Epidermal melanocyte (primary cell): ENCODE results near the gene R3HDM1.
"Not testable (repeated sequence)": the region's sequence is repeated elsewhere in the genome, so short reads cannot be mapped to it uniquely, and the experiment has no call there.

Experiments used
- DNase-seq: peaks from one replicate; pipeline ENCODE4 v3.0.0; 2011; ENCODE audit warnings: low spot score; ENCODE audit not compliant: insufficient read length

R3HDM1 gene

DNA sequence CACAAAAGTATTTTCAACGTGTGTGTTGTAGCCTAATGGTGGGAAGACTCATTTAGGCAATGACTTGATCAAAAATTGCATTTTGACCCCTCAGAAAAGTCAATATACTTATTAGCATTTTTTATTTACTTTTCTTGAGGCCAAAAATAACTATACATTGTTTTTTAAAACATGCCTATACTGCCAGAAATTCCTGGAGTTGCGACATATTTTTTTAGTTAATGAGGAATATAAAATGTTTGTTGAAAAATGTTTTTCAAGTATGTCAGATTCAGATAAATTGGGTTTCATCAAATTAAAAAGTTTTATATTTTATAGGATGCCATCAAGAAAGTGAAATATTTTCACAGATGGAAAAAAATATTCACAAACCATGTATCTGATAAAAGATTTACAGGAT, 39.6 kb downstream of the R3HDM1 start:
- DNase-seq: no peak

DNA sequence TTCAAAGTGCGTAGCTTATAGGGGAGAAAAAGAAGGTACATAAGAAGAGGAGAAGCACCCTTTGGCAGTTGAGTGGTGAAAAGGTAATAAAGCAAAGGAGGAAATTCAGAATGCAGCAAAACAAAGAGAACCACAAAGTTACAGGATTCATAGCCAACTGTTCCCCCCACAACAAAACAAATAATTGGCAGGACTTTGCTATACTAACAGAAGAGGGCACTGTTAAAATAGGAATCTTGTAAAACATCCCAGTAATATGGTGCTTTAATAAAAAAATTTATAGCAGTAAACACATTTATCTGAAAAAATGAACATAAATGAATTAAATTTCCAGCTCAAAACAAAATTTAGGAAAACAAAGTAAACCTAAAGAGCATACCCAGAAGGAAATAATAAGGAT, 42.3 kb downstream of the R3HDM1 start:
- DNase-seq: no peak

DNA sequence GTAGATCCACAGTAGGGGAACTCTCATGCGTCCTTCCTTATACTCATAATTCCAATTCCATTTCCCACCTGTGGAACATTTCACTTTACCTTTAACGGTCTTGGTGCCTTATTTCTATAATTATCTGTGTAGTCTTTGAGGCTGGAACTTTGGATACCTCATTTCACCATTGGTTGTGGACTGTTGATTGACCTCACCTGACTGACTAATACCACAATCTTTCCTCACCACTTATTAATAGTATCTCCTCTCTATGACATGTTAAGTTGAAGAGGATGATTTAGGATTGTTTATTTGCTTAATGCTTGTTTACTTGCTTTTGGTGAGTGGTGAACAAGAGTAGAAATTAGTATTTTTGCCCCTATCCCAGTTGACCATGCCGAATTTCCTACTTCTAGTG, 50.0 kb downstream of the R3HDM1 start:
- no peak for DNase-seq

GRCh38 chr2:135582383-135582782, 51.1 kb downstream of the R3HDM1 start:
- DNase-seq: no peak

GRCh38 chr2:135585586-135585985, 54.3 kb downstream of the R3HDM1 start:
- no peak for DNase-seq

DNA sequence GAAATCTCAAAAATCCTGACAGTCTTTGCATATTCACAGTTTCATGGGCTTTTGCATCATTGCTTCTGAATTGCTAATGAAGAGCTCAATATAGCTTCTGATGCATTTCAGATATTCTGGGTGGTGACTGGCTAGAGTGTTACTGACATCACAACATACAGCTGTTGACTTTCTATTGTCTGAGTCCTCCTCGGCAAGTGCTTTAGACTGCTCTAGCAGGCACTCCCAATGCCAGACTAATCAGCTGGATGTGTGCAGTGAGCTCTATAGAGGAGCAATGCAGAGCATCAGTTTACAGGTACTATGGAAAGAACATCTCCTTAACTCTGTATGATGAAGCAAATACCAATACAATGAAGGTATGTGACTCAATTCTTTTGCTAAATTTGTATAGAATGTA, 54.9 kb downstream of the R3HDM1 start:
- no peak for DNase-seq

DNA sequence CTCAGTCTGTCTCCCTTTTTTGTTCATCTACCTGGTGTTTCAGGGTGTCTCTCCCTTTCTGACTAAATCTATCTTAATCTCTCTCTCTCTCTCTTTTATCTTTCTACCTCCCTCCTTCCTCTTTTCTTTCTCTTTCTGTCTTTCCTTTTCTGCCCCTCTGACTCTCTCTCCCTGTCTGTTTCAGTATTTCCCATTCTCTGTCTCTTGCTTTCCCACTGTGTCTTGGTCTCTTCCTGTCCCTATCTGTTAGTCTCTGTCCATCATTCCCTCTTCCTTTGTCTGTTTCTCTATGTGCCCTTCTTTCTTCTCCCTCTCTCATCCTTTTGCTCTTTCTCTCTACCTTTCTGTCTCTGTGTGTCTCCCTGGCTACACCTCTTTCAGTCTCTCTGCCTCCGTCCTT, 56.7 kb downstream of the R3HDM1 start:
- no peak for DNase-seq

DNA sequence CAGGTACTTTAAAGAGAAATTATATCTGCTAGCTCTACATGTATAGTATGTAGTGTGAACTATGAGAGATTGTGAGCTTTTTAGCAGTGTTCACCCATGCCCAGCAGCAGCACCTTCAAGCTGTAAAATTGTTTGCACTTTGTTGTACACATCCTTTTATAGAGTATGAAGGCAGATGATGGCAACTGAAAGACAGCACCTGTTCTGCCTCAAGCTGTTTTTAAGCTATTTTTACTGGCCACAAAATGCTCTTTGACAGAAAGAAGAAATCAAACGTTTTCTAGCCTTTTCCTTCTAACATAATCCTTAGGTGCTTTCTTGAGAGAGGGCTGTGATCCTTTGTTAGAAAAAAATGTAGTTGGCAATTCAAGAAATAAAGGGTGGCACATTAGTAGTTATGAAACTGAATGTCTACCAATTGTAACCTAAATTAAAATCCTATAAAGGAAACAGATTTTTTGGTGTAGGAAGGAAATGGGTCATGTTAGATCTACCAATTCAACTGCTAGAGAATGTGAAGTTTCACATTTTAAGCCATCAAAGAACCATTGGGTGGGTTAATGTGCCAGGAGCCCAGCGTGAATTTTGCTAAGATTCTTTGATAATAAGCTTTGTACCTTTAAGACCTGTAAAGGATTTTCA, 59.5 kb downstream of the R3HDM1 start:
- DNase-seq: no peak

GRCh38 chr2:135600915-135601314, 69.6 kb downstream of the R3HDM1 start:
- DNase-seq: no peak

DNA sequence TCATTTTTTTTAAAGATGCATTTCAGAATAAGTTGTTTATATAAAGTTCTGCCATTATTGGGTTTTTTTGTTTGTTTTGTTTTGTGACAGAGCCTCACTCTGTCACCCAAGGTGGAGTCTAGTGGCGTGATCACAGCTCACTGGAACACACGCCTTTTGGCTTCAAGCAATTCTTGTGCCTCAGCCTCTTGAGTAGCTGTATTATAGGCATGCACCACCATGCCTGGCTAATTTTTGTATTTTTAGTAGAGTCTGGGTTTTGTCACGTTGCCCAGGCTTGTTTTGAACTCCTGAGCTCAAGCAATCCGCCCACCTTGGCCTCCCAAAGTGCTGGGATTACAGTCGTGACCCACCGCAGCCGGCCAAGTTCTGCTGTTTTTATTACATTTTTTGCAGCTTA, 72.3 kb downstream of the R3HDM1 start:
- DNase-seq: no peak

GRCh38 chr2:135607561-135607960, 76.3 kb downstream of the R3HDM1 start:
- no peak for DNase-seq

DNA sequence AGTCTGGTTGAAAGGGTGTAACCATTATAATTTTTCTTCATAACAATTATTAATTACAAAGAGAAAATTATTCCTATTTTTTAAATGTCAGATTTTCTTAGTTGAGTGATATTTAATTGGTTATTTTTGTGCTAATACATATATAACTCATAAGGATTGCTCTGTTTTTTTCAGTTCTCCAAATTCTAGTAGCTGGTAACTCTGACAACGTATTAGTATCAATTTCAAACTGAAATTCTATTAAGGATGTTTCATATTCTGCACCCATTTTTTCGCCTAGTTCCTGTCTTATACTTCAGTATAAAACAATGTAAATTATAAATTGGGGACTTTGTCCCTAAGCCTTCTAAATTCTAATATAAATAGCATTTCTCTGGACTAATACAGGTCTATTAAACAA, 81.0 kb downstream of the R3HDM1 start:
- DNase-seq: no peak

GRCh38 chr2:135615404-135615803, 84.1 kb downstream of the R3HDM1 start:
- DNase-seq: no peak

- no peak for DNase-seq
These were observed 86.3 kb downstream of the R3HDM1 start for GRCh38 chr2:135617501-135618015.

- no peak for DNase-seq
These were observed 88.9 kb downstream of the R3HDM1 start for GRCh38 chr2:135620198-135620597.

GRCh38 chr2:135629520-135629919, 98.2 kb downstream of the R3HDM1 start:
- no peak for DNase-seq

- not testable (repeated sequence) for DNase-seq
These were observed 98.8 kb downstream of the R3HDM1 start for GRCh38 chr2:135630034-135630433.

DNA sequence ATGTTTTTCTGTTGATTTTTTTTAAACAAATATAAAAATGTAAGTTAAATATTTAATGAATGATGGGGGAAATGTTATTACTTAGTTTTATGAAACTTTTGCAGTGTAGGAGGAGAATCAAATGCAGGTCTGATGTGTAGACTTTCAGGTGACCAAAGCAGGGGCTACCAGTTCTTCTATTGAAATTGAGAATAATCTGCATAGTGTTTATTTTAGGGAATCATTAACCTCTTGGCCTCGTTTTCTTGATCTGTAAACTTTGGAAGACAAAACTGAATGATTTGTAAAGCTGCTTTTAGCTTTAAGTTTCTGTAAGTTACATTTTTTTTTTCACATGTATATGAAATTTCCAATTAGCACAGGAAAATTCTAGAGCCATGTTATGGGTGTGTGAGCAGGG, 99.2 kb downstream of the R3HDM1 start:
- no peak for DNase-seq

- DNase-seq: no peak
These were observed 102.3 kb downstream of the R3HDM1 start for GRCh38 chr2:135633582-135633981.

GRCh38 chr2:135635212-135635835, 104.0 kb downstream of the R3HDM1 start:
- no peak for DNase-seq

DNA sequence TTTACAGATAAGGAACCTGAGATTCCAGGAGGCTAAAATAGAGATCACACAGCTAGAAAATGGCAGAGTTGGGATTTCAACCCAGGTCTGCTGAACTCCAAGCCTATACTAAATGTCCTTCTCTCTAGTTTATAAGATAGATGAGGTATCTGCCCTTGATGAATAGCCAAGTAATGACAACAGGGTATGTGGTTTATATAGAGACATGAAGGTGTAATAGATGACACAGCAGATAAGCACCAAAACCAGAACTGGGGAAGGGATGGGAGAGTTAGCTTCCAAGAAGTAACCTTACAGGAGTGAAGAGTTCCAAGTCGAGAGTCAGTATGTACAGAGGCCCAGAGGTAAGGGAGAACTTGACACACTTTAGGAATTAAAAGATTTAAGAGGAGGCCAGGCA, 105.7 kb downstream of the R3HDM1 start:
- DNase-seq: no peak

- no peak for DNase-seq
These were observed 106.3 kb downstream of the R3HDM1 start for GRCh38 chr2:135637456-135638087.

- DNase-seq: no peak
These were observed 107.5 kb downstream of the R3HDM1 start for GRCh38 chr2:135638825-135639224.
